GM15510 (cell line): ENCODE data around the gene RARA.

Experiments used
- POLR2A ChIP-seq: IDR thresholded peaks from 3 replicates; pipeline ENCODE4 v1.6.1; 2011; ENCODE audit warnings: borderline replicate concordance; ENCODE audit not compliant: insufficient read length; ENCODE audit errors: extremely low read depth

Gene RARA

GRCh38 chr17:40361063-40361924 lies 52.3 kb downstream of the RARA start:
- no peak for TF ChIP-seq POLR2A

DNA sequence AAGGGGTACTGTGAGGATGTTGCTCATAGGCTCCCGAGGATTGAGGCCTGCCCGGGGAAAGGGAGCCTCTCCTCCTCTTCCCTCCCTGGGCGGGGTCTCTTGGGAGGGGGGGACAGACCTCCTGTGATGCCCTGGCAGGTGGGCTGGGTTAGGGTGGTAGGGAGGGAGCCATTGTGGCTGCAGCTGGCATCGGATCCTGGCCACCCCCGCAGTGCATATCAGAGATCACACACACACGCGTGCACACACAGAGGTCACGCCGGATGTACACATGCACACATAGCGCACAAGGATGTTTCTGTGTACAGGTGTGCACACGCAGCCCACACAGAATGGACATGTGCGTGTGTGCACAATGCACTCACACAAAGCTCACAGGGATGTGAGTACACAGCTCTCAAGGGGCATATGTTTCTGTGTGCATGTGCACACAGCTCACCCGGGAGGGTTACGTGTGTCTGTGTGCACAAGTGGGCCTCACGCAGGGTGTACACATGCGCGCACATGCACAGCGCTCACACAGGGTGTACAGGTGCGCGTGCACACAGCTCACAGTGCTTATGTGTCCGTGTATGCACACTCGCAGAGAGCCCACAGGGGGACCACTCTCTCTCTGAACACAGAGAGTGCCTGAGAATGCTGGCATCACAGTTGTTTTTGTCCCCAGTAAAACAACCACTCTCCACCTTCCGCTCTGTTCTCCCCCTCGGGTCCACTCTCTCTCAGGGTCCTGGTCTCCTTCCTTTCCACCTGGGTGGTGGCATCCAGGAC lies 53.1 kb downstream of the RARA start:
- TF ChIP-seq POLR2A: no peak

- TF ChIP-seq POLR2A: peak; percentile 24
Measured at GRCh38 chr17:40362696-40363110, 53.7 kb downstream of the RARA start.

DNA sequence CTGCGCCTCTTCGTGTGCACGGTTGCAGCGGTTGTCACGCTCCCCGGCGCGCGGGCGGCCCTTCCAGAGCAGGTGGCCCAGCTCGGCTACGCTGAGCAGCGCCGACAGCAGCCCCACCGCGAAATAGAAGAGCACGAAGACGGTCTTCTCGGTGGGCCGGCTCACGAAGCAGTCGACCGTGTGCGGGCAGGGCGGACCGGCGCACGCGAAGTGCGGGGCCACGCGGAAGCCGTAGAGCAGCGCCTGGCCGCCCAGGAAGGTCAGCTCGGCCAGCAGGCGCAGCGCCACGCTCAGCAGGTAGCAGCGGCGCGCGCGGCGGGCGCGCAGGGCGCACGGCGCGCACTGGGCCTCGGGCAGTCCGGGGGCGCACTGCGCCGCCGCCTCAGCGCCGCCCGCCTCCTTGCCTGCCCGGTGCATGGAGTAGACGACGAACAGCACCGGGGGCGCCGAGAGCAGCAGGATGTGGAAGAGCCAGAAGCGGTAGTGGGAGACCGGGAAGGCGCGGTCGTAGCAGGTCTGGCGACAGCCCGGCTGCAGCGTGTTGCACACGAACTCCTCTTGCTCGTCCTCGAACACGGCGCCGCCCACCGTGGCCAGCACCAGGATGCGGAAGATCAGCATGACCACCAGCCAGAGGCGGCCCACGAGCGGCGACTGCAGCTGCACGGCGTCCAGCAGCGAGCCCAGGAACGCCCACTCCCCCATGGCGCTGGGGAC lies 54.3 kb downstream of the RARA start:
- TF ChIP-seq POLR2A: no peak

DNA sequence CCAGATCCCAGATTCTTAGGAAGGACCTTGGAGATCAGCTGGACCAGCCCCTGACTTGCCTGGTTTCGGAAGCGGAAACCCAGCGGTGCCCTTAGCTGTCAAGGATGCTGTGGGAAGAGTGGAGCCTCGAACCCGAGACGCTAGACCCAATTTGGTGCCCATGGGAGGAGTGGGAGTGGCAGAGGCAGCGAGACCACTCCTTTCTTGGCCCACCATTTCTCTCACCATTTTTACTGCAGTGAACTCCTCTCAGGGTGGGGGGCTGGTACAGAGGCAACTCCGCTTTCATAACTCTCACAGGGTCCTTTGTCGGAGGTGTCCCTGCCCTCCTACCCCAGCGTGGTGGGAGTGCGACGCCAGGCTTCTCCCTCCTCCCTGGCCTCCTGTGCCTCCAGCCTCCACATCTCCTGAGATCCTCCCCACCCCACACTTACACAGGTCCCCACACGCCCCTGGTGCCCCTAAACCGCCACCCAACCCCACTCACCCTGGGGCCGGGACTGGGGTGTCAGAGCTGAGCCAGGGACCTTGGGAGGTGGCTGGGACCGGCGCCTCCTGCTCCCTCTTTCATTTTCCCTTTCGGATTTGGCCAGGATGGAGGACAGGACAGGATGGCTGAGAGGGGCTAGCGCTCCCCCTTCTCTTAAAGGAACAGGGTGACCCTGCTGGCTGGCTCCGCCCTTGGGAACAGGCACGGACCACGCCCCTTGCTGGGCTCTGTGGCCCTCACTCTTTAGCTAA lies 55.3 kb downstream of the RARA start, which contains the start of gene GJD3:
Gene GJD3, minus strand, starts transcription at position 617 of the 741 bp plus-strand sequence. CDS start 922 bp downstream, outside the sequence.
- TF ChIP-seq POLR2A: no peak

DNA sequence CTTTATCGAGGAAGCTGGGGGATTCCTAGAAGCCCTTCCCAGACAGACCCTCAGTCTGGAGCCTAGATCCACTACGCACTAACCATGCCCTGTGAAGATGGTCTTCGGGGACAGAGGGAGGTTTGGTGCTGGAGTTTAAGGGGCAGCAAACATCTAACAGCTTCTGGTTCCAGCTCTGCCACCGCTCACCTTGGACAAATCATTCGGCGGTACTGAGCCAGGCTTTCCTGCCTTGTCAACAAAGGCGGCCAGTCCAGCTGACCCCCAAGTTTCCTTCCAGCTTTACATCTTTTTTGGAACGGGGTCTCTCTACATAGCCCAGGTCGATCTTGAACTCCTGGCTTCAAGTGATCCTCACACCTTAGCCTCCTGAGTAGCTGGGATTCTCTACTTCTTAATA lies 55.9 kb downstream of the RARA start:
- no peak for TF ChIP-seq POLR2A

- TF ChIP-seq POLR2A: no peak
Measured at GRCh38 chr17:40366076-40366860, 57.3 kb downstream of the RARA start.

DNA sequence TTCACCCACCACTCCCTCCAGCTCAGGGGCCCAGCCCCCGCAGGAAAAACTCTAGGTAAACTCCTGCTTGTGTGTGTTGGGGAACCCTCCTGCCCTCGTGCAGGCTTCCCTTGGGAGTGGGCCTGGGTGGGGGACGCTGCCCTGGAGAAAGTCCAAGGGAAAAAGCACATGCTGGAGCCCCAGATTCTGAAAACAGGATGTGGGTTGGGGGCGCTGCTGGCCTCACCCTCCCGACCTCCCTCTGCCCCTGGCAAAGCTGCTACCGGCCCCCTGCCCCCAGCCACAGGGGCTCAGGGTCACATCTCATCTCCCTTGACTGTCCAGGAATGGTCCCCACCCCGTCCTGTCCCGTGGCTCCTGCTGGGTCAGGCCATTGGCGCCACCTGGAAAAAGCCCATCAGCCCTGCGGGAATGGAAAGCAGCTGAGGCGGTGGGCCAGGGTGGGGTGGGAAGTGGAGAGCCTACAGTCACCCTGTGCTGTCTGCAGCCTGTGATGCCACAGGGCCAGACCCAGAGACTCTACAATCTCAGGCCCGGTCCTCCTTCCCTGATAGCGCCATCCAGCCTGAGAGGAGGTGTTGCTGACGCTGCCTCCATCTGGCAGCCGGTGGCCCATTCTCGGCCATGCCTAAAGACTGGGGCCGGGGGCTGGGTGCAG lies 58.0 kb downstream of the RARA start:
- TF ChIP-seq POLR2A: no peak

GRCh38 chr17:40369923-40370322 lies 60.9 kb downstream of the RARA start:
- no peak for TF ChIP-seq POLR2A

- no peak for TF ChIP-seq POLR2A
Measured at GRCh38 chr17:40371261-40371929, 62.4 kb downstream of the RARA start.

GRCh38 chr17:40372031-40372430 lies 63.1 kb downstream of the RARA start:
- TF ChIP-seq POLR2A: no peak

DNA sequence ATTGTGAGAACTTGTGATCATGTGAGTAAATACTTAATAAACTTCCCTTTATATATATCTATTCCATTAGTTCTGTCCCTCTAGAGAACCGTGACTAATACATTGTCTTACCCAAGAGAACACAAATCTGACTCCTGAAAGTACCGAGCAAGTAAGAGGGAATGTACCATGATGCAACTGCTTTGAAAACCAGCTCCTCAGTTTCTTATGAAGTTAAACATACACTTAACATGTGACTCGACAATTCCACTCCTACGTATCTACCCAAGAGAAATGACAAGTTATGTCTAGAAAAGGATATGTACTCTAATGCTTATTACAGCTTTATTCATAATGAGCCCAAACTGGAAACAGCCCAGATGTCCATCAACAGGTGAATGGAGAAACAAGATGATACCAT lies 64.3 kb downstream of the RARA start:
- no peak for TF ChIP-seq POLR2A
